ENCODE data around the gene BRIP1.

- no peak for TF ChIP-seq CTCF (IDR thresholded peaks at IDR 0.05 in 8 of 11, conservative IDR thresholded peaks at IDR 0.05 in 3 of 11)
- no peak for TF ChIP-seq POLR2AphosphoS5 (IDR thresholded peaks at IDR 0.05)
- no peak for TF ChIP-seq POLR2A (IDR thresholded peaks at IDR 0.05)
Measured at GRCh38 chr17:61670691-61671090, 192.6 kb downstream of the BRIP1 start.
